Chondrocyte (in vitro differentiated cells): ENCODE results near the gene PTPN2. TPM values are rescaled to one million over a fixed set of nuclear protein-coding genes. Genes with fewer than 3 reads are reported as not detected.

Experiments used
- DNase-seq: peaks from one replicate; pipeline ENCODE4 v3.0.0; 2021; ENCODE audit warnings: mixed read lengths, low spot score
- H3K27ac Mint-ChIP-seq: one replicate; pipeline ENCODE4 v1.8.0; 2021; ENCODE audit warnings: mild to moderate bottlenecking, moderate library complexity, mixed read lengths; ENCODE audit not compliant: unreplicated experiment
- H3K27me3 Mint-ChIP-seq: 2 replicates; pipeline ENCODE4 v1.8.0; 2021; ENCODE audit warnings: low read depth, mixed read lengths
- H3K36me3 Mint-ChIP-seq: 2 replicates; pipeline ENCODE4 v1.8.0; 2021; ENCODE audit warnings: low read depth, mixed read lengths
- H3K4me1 Mint-ChIP-seq: 2 replicates; pipeline ENCODE4 v1.8.0; 2021; ENCODE audit warnings: low read depth, mild to moderate bottlenecking, mixed read lengths
- H3K4me3 Mint-ChIP-seq: one replicate; pipeline ENCODE4 v1.8.0; 2021; ENCODE audit warnings: mild to moderate bottlenecking, moderate library complexity, mixed read lengths; ENCODE audit not compliant: unreplicated experiment
- H3K9me3 Mint-ChIP-seq: 2 replicates; pipeline ENCODE4 v1.8.0; 2021; ENCODE audit warnings: low read depth, mixed read lengths
- total RNA-seq: library from RNA; stranded (reverse); gene quantifications from 3 replicates; pipeline ENCODE4 v1.2.1, GENCODE V29; 2021
- TF ChIP-seq, protein P1 (sequence below): fragments of 200-600 bp; sonication (generic); IDR thresholded peaks from 2 replicates; pipeline ENCODE4 v1.5.0; 2021; ENCODE audit warnings: antibody characterized with exemption, mild to moderate bottlenecking, moderate library complexity

Gene PTPN2
- total RNA-seq, 1 donor from 2014 or later = 22.2 TPM

DNA sequence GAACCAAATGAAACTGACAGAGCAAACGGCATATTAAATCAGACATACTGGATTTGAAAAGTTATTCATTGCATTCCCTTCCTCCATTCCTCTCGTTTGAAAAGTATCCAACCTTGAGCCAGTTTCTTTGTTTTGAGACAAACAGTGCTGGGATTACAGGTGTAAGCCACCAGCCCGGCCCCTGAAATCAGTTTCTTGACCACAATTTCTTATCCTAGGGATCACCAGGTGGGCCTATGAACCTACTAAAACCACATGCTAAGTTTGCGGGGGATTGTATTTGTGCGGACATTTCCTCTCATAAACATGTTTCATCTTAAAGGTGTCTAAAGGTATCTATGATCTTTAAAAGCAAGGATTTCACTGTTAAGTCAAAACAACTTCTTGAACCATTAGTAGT lies 11.6 kb downstream of the PTPN2 start:
- Mint-ChIP-seq H3K27ac (no peak overlapping the region), H3K27me3 (no peaks in the 10 kb centered on the region), H3K9me3 (no peaks in the 10 kb centered on the region), H3K4me3 (no peak overlapping the region), H3K4me1 (peaks cover 7% of the 10 kb centered on the region), H3K36me3 (no peaks in the 10 kb centered on the region)
- DNase-seq = no peak
- TF ChIP-seq, protein P1, sequence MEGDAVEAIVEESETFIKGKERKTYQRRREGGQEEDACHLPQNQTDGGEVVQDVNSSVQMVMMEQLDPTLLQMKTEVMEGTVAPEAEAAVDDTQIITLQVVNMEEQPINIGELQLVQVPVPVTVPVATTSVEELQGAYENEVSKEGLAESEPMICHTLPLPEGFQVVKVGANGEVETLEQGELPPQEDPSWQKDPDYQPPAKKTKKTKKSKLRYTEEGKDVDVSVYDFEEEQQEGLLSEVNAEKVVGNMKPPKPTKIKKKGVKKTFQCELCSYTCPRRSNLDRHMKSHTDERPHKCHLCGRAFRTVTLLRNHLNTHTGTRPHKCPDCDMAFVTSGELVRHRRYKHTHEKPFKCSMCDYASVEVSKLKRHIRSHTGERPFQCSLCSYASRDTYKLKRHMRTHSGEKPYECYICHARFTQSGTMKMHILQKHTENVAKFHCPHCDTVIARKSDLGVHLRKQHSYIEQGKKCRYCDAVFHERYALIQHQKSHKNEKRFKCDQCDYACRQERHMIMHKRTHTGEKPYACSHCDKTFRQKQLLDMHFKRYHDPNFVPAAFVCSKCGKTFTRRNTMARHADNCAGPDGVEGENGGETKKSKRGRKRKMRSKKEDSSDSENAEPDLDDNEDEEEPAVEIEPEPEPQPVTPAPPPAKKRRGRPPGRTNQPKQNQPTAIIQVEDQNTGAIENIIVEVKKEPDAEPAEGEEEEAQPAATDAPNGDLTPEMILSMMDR = no peak

DNA sequence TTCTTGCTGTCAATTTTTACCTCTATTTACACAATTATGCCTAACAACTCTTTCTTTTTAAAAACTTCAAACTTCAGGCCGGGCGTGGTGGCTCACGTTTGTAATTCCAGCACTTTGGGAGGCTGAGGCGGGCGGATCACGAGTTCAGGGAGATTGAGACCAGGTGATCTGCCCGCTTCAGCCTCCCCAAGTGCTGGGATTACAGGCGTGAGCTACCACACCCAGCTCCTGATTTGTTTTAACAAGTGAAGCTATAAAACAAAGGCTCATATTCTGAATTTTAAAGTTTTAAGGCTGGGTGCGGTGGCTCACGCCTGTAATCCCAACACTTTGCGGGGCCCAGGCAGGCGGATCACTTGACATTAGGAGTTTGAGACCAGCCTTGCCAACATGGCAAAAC lies 15.5 kb downstream of the PTPN2 start:
- no peaks in the 10 kb centered on the region for H3K27me3 Mint-ChIP-seq
- H3K4me1 Mint-ChIP-seq = peaks cover 6% of the 10 kb centered on the region
- no peak for DNase-seq
- no peaks in the 10 kb centered on the region for H3K36me3 Mint-ChIP-seq
- H3K27ac Mint-ChIP-seq = no peak overlapping the region
- no peak overlapping the region for H3K4me3 Mint-ChIP-seq
- H3K9me3 Mint-ChIP-seq = no peaks in the 10 kb centered on the region
- TF ChIP-seq, protein P1 = no peak

DNA sequence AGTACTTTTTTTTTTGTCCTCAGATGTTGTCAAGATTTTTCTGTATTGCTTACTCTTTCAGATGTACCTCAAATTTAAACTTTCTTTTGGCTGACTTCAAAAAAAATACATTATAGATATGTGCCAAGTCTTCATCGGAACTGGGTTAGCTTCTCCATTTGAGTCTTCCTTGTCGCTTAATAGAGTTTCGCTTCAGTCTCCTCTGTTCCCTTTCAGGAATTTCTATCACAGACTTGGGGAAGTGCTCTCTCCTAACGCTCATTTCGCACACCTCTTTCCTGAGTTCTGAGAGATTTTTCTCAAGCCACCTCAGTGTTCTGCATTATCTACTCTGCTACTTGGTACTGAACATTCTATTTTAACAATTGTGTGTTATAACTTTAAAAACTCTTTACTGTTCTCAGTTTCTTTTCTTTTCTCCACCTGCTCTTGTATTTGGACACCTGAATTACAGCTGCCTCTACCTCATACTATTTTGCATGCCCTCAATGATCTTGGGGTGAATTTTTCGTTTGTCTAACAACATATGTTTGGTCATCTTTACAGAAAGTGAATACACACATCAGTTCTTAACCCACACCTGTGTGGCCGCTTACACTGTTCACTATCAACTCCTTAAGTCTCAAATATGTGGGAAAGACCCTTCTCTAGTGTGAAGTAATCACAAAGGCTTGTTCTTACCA lies 16.5 kb downstream of the PTPN2 start:
- TF ChIP-seq, protein P1 = no peak
- no peak overlapping the region for H3K27ac Mint-ChIP-seq
- no peak for DNase-seq
- no peaks in the 10 kb centered on the region for H3K27me3 Mint-ChIP-seq
- no peaks in the 10 kb centered on the region for H3K9me3 Mint-ChIP-seq
- no peak overlapping the region for H3K4me3 Mint-ChIP-seq
- no peaks in the 10 kb centered on the region for H3K36me3 Mint-ChIP-seq
- H3K4me1 Mint-ChIP-seq = peaks cover 11% of the 10 kb centered on the region

DNA sequence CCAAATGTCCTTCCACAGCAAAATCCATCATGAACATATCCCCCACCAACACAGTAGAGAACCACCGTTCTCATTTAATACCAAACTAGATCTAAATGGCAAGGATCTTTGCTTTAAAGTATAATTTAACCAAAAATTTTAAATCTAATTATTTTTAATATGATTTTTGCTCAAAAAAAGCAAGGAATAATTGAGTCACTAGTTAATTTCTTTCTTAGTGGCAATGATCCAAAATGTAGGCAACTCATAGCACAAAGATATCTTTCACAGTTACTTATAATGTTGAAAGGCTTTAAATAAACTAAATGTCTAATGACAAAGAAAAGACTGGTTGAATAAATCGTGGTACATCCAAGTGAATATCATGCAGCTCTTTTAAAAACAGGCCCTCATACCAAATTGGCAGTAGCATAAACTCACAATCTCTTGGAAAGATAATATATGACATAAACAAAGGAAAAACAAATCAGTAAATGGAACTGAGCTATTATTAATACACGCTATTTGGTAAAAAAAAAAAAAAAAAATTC lies 20.3 kb downstream of the PTPN2 start:
- Mint-ChIP-seq H3K4me3 (no peak overlapping the region), H3K4me1 (peaks cover 21% of the 10 kb centered on the region), H3K27me3 (no peaks in the 10 kb centered on the region), H3K9me3 (no peaks in the 10 kb centered on the region), H3K36me3 (no peaks in the 10 kb centered on the region), H3K27ac (no peak overlapping the region)
- no peak for DNase-seq
- TF ChIP-seq, protein P1 = no peak

DNA sequence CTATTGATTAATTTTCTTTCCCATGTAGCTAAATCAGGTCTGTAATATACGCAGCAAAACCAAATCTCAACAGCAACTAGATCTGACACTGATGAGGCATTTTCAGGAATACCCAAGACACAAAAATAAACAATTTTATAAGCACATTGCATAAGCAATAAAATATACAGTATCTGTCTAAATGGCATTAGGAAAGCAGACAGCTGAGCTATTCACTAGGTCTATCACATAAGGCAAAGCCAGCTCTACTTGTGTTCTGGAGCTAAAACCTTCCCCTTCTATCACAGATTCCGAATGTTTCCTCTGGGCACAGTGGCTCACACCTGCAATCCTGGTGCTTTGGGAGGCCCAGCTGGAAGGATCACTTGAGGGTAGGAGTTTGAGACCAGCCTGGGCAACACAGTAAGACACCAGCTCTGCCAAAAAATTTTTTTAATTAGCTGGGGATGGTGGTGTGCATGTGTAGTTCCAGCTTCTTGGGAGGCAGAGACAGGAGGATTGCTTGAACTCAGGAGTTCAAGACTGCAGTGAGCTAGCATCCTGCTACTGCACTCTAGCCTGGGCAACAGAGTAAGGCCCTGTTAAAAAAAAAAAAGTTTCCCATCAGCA lies 21.1 kb downstream of the PTPN2 start:
- Mint-ChIP-seq H3K4me3 (no peak overlapping the region), H3K36me3 (no peaks in the 10 kb centered on the region), H3K27me3 (no peaks in the 10 kb centered on the region), H3K4me1 (peaks cover 21% of the 10 kb centered on the region), H3K9me3 (no peaks in the 10 kb centered on the region), H3K27ac (no peak overlapping the region)
- no peak for DNase-seq
- TF ChIP-seq, protein P1 = no peak
